HG03354 (cell line): ENCODE data around the gene GFOD1.
"Not testable (repeated sequence)": the region's sequence is repeated elsewhere in the genome, so short reads cannot be mapped to it uniquely, and the experiment has no call there.

Experiments
- ATAC-seq: cut with Tn5 transposase; IDR thresholded peaks from one replicate; pipeline ENCODE4 v1.9.1; 2021; ENCODE audit warnings: mild to moderate bottlenecking; ENCODE audit not compliant: unreplicated experiment, poor library complexity, severe bottlenecking

GFOD1 gene

DNA sequence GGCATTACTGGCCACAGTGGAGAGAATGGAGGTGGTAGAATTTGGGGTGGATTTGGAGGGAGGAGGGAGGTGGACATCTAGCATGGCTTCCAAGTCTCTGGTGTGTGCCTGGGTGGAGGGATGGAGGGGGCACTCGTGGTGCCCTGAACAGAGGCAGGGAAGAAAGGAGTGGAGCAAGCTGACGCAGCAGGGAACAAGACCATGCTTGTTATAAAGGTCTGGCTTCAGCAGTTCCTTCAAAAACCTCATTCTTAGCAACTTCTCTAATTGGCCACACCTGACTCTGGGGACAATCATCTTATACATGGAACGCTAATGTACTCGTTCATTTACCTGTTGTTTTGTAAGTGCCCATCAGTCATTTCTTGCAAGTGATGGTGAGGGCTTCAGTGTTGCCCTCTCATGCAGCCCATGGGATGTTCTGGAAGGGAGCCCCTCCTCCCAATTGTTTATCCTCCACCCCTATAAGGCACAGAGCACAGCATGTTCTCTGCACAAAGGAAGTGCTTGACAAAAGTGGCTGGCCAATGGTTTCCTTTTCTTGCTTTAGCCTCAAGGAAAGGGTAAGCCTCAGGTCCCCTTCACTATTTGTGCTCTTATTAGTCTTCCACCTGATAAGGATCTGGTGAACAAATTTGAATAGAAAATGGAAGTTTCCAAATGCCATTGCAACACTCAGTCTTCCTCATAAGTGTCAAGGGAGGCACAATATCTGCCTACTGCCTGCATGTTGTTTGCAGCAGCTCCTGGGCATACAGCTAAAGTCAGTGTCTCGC, 39.3 kb downstream of the GFOD1 start:
- ATAC-seq, result no peak

DNA sequence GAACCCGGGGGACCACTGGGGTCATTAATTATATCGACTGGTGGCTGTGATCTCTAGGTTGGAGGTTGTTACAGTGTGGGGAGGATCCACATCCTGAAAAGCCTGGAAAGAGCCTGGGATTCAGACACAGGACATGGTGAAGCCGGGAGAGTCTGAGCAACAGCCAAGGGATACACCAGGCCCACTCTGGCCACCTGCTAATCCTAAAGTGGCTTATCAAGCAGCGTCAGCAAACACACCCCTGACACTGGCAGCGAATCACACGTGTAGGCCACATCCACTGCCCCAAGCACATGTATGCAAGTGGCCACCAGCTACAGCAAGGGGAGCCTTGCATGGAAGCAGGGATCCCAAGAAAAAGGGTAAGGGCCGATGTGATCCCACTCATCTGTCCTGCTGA, 41.0 kb downstream of the GFOD1 start:
- ATAC-seq, result no peak

DNA sequence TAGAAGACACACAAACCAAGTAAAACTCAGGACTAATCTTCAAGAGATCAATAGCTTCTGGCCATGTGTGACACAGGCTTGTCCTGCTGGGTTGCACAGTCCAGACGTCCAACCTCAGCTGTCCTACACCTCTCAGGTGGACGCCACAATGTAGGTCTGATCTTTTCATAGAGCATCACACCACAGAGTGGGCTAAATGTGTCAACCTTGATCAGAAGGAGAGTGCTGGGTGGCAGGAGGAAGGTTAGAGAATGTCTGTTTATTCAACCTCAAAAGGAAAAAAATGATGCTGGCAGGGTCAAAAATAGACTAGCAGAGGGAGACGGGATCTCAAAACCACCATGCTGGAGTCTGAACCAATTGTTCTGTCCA, 41.7 kb downstream of the GFOD1 start:
- no peak for ATAC-seq

DNA sequence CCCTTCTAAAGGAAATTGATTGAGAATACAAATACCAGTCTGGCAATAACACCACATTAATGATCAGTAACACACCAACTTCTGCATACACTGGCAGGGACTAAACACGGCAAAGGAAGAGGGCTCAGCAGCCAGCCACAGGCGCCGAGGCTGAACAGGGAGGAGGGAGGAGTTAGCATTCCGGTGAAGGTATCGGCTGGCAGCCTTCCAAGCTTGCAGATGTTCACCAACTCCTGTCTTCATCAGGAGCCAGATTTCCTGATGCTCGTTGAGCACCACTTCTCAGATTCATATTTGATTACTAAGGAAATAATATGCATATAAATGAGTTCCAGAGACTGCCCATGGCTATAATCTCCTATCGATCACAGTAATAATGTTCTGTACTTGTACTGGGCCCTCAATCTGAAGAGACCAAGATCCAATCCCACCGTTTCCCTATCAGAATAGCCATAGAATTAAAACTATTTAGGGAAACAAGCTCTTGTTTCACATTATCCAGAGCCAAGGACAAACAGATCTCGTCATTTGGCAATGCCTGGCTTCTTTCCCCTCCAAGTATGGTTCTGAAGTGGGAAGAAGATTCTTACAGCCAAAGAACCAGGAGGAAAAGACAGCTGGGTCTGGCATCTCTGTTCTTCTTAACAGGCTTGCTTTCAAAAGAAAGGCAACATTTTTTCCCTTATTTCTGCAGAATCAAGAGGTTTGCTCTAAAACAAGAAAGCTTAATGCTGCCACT, 42.2 kb downstream of the GFOD1 start:
- no peak for ATAC-seq

DNA sequence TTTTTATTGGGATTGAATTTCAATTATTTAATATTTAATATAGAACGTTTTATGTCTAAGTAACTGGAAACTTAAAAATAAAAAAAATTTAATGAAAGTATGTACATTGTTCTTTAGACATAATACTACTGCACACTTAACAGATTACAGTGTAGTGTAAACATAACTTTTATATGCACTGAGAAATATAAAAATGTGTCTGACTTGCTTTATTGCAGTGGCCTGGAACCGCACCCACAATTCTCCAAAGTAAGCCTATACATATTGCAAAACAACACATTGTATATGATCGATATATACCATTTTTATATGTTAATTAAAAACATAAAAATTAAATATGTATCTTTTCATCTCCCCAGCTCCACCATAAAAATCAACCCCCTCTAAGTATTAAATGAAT, 42.8 kb downstream of the GFOD1 start:
- no peak for ATAC-seq

DNA sequence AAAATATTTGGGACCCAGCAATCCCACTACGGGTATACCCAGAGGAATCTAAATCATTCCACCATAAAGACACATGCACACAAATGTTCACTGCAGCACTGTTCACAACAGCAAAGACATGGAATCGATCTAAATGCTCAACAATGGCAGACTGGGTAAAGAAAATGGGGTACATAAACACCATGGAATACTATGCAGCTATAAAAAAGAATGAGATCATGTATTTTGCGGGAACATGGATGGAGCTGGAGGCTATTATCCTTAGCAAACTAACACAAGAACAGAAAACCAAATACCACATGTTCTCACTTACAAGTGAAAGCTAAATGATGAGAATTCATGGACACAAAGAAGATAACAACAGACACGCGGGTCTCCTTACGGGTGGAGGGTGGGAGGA, 43.4 kb downstream of the GFOD1 start:
- ATAC-seq, result not testable (repeated sequence)

DNA sequence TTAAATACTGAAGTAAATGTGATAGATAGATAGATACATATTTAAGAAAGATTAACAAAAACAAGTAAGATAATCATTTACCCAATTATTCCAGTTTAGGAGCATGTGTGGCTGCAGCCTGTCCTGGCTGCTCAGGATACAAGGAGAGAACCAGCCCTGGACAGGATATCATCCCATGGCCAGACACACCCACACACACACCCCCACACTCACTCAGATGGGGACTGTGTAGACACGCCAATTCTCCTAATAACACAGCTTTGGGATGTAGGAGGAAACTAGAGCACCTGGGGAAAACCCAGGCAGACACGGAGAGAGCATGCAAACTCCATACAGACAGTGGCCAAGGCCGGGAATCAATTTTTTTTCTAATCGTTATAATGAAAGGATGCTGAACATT, 45.6 kb downstream of the GFOD1 start:
- ATAC-seq, result no peak

DNA sequence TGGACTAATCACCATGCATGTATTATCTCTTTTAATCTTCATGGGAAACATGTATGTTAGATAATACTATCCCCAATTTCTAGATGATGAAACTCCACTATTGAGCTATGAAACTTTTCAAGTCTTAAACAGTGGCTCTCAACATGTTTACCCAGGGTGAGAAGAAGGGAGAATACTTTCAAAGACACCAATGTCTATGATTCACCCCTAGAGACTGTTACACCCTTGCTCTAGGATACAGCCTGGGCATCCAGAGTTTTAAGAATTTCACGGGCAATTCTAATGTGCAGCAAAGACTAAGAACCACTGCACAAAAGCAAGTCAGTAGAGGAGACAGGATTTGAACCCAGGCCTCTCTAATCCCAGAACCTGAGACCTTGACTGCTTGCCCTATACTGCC, 47.8 kb downstream of the GFOD1 start:
- ATAC-seq, result no peak

DNA sequence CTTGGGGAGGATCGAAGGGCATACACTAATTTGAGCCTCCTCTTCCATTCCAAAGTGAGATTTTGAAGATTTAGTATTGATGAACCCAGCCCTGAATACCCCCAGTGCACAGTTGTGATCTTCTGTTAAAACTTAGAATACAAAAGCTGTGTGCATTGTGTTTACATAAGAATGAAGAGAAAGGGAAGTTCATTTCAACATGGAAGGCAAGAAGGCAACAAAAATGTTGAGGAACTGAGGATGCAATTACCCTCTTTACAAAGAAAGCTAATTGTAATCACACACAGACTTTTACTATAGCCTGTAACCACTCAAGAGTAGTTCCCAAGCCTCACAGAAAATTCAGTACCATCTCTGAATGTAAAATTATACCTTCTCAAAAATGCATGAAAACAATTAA, 49.3 kb downstream of the GFOD1 start:
- ATAC-seq, result no peak

DNA sequence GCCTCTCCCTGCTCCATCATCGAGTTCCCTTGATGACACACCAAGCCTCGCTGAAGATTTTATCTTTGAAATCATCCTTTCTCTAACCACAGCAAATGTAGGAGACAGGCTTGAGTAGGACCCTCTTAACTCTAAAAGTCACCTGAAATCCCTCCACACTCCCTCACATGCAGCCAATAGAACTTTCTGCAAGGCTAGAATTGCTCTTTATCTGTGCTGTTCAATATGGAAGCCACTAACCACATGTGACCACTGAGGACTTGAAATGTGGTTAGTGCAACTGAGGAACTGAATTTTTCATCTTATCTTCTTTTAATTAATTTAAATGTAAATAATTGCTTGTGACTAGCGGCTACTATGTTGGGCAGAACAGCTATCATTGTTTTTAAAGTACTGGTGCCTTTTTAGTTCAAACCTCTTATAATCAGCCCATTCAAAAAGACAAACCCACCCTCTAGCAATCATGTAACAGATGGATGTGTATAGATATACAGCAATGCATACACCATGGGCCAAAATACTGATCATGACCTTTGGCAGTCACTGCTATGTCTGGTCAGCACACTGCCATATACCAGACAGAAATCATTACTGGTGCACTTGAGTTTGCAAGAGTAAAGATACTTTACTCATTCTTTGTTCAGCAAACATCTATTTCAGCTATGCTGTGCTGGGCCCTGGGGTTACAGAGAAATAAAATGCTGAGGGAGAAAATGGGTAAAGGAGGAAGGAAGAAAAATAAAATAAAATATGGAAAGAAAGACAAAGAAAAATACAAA, 50.0 kb downstream of the GFOD1 start:
- ATAC-seq, result no peak

DNA sequence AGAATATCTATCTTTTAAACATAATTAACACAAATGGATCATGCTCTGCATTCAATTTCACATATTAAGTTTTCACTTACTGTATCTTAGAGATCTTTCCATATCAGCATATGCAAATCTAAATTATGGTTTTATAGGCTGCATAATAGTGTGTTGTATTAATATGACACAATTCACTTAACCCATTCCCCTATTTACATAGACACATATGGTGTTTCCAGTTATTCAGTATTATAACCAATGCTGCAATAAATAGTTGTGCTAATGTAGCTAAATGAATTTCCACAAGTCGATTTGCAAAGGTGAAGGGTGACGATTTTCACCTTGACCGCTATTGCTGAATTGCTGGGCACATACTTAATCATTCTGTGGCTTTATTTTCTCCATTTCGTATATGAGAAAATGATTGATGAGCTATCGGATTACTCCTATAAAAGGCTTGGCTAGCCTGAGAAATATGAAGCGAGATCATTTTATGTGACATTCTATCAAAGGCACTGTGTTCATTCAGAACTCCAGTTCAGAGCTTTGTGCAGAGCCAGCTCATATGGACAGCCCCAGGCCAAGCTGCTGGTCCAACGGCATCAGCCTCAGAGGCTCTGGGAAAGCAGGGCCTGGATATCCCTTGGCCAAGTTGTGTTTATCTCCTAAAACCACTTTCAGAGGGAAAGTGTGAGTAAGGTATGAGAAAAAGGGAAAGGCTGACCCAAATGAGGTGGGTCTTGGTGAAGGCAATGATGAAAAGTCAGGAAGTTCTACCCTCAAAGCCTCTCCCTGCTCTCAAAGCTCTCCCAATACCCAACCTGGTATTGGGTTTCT, 50.8 kb downstream of the GFOD1 start:
- no peak for ATAC-seq

DNA sequence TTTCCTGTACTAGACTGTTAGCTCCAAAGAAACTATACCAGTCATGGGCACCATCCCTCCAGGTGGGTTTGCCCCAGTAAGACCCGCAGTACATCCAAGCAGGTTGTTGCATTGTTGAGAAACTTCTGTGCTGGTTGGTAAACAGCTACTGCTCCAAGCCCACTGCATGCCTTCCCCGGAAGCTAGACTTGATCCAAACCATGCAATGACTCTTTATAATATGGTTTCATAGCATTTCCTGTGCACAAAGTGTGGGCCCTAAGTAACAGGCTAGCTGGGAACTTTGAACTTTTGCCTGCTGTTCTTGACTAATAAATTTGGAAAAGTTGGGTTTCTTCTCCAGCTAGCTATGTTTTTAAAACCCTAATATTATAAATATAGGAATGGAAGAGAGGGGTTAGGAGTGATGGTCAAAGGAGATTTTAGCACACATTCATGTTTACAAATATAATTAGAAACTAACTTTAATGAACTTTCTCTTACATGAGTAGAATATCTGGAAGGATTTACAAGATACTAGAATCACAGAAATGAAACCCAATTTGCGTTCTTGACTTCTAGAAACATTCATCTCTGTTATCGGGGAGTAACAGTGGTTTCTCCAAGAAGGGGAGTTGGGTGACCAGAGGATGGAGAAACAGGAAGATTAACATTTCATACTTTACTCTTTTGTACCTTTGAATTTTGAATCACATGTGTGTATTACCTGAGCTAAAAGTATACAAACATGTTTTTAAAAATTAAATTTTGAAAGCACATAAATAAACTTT, 51.7 kb downstream of the GFOD1 start:
- no peak for ATAC-seq

DNA sequence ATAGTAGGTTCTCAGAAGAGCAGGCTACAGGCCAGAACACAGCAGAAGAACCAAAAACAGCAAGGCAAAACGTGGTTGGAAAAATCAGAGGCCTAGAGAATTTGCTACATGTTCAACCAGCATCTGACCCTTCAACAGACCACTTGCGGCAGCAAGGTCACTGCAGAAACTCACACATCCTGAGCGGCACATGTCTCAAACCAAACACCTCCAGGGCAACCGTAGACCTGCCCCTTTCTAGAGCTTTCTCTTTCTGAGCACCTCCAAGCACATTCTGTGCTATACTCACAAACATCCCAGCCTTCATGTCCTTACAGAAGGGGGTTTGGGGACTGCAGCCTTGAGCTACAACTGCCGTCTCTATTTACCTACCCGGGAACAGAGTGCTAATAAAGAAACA, 52.6 kb downstream of the GFOD1 start:
- no peak for ATAC-seq

DNA sequence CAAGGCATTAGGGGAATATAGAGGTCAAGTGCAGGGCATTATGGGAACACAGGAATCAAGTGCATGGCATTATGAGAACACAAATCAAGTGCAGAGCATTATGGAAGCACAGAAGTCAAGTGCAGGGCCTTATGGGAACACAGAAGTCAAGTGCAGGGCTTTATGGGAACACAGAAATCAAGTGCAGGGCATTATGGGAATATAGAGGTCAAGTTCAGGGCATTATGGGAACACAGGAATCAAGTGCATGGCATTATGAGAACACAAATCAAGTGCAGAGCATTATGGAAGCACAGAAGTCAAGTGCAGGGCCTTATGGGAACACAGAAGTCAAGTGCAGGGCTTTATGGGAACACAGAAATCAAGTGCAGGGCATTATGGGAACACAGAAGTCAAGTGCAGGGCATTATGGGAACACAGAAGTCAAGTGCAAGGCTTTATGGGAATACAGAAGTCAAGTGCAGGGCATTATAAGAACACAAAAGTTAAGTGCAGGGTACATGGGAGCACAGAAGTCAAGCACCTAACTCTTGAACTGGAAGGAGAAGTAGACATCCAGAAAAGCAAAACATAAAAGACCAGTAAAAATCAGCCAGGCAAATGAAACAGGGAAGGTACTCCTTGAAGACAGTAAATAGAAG, 53.1 kb downstream of the GFOD1 start:
- not testable (repeated sequence) for ATAC-seq

DNA sequence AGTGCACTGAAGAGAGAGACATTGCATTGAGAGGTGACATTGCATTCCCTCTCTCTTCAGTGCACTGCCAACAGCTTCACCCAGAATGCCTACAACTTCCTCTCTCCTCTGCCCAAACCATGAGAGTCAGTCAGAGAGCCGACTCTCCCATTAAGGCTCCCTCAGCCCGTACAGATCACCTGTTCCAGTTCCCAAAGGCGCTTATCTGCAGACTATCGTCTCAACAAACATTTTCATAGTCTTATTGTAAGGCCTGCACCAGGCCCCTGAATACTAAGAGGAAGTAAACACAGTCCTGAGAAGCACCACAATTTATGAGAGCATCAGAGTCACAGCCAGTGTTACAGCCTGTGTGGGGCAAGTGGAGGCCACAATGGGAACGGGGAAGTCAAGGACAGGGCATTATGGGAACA, 53.7 kb downstream of the GFOD1 start:
- no peak for ATAC-seq

DNA sequence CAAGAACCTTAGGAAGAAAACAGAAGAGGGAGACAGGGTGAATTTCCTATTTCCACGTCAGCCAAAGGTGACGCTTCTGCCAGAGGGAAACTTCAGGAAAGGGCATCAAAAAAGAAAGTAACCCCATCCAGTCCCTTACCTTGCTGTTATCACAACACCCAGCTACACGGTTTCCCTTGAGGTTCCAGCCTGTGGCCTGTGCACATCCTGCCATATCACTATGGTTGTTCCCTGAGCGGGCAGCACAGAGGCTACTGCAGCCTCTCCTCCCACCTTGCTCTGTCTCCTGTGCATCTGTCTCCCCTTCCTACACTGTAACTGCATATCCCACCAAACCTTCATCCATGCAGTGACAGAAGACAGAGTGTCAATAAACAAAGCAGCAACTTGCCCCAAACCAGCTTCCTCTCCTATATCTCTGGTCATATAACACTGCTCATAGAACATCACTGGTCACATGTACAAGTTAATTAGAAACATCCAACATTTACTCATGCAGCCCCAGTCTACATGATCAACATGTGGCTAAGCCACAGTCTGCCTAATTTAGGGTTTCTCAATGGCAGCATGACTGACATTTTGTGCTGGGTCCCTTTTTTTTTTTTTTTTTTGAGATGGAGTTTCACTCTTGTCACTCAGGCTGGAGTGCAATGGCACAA, 54.7 kb downstream of the GFOD1 start:
- no peak for ATAC-seq

DNA sequence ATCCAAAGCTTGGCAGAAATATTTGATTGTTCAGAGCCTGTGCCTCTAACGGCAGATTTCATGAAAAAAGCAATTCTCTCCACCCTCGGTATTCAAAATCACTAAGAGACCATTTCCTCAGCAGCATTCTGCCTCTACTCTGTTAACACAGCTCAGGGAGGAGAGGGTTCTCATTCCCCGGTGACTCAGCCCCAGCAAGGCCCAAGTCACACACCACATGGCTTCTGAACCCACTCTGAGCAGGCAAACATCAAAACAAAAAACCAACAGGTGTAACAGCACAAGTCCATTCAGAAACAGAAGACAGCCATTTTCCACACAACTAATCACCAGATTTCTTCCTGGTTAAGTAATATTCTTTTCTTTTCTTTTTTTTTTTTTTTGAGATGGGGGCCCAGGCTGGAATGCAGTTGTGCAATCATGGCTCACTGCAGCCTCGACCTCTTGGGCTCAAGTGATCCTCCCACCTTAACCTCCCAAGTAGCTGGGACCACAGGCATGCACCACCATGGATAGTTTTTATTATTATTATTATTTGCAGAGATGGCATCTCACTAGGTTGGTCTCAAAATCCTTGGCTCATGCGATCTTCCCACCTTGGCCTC, 55.4 kb downstream of the GFOD1 start:
- ATAC-seq, result no peak
